IMR-90 (cell line): ENCODE measurements around the gene STAC. TPM values are rescaled to one million over a fixed set of nuclear protein-coding genes. Genes with fewer than 3 reads are reported as not detected.

Source experiments
- ATAC-seq: fragments of 200-7000 bp; cut with Tn5 transposase; 2 replicates; pipeline ENCODE4 v1.9.1; 2020; ENCODE audit warnings: low read depth, mild to moderate bottlenecking, moderate library complexity
- BruUV-seq: library from RNA; stranded (reverse); fragments of 400-500 nt; replicated peaks from 2 replicates; lab custom pipeline; 2021; lab: Mats Ljungman, UMichigan
- CTCF ChIA-PET: fragments of 300-600 bp; formaldehyde crosslinking; extraction: SDS; loops from one replicate; lab custom pipeline; 2021; ENCODE audit warnings: antibody characterized with exemption; lab: Yijun Ruan, JAX
- POLR2A ChIA-PET: fragments of 300-600 bp; sonication (Branson Sonifier 250); formaldehyde crosslinking; loops from one replicate; lab custom pipeline; 2022; ENCODE audit warnings: antibody characterized with exemption; ENCODE audit not compliant: unreplicated experiment; lab: Charles Lee
- DNase-seq: peaks from one replicate; pipeline ENCODE4 v3.0.0; 2013
- H2AFZ ChIP-seq: replicated peaks from 2 replicates; pipeline ENCODE3; 2013; ENCODE audit warnings: low read length, mild to moderate bottlenecking; ENCODE audit not compliant: poor library complexity
- H2AK5ac ChIP-seq: 2 replicates; pipeline ENCODE4 v1.6.1; 2013; ENCODE audit warnings: low read depth, low read length, inconsistent platforms
- H2AK9ac ChIP-seq: replicated peaks from 2 replicates; pipeline ENCODE3; 2013; ENCODE audit warnings: mild to moderate bottlenecking, low read depth, low read length, moderate library complexity; ENCODE audit not compliant: poor library complexity
- H2BK120ac ChIP-seq: 2 replicates; pipeline ENCODE4 v1.6.1; 2013; ENCODE audit warnings: low read depth, low read length, inconsistent platforms
- H2BK15ac ChIP-seq: 3 replicates; pipeline ENCODE4 v1.6.1; 2013; ENCODE audit warnings: low read depth, low read length, inconsistent platforms
- H2BK20ac ChIP-seq: 2 replicates; pipeline ENCODE4 v1.6.1; 2013; ENCODE audit warnings: low read depth, mild to moderate bottlenecking, inconsistent platforms, low read length, moderate library complexity
- H2BK5ac ChIP-seq: 2 replicates; pipeline ENCODE4 v1.6.1; 2013; ENCODE audit warnings: mild to moderate bottlenecking, low read depth, low read length, inconsistent platforms; ENCODE audit not compliant: poor library complexity, severe bottlenecking
- H3K14ac ChIP-seq: replicated peaks from 2 replicates; pipeline ENCODE4 v1.6.1; 2013; ENCODE audit warnings: low read depth, low read length, inconsistent platforms
- H3K18ac ChIP-seq: 2 replicates; pipeline ENCODE4 v1.6.1; 2013; ENCODE audit warnings: low read depth, low read length, control low read depth
- H3K23ac ChIP-seq: 2 replicates; pipeline ENCODE4 v1.6.1; 2013; ENCODE audit warnings: low read depth, low read length, inconsistent platforms
- H3K27ac ChIP-seq: 2 replicates; pipeline ENCODE4 v1.5.1; 2013; ENCODE audit warnings: mild to moderate bottlenecking, control low read depth, low read length; ENCODE audit not compliant: insufficient read depth
- H3K27me3 ChIP-seq: 2 replicates; pipeline ENCODE4 v1.6.1; 2013; ENCODE audit warnings: low read length; ENCODE audit not compliant: control insufficient read depth, insufficient read depth
- H3K36me3 ChIP-seq: 2 replicates; pipeline ENCODE4 v1.6.1; 2013; ENCODE audit warnings: low read length, mixed read lengths; ENCODE audit not compliant: control insufficient read depth, insufficient read depth
- H3K4ac ChIP-seq: 2 replicates; pipeline ENCODE4 v1.6.1; 2013; ENCODE audit warnings: low read depth, low read length, inconsistent platforms
- H3K4me1 ChIP-seq: 2 replicates; pipeline ENCODE4 v1.6.1; 2013; ENCODE audit warnings: low read length, mixed read lengths; ENCODE audit not compliant: control insufficient read depth, insufficient read depth
- H3K4me2 ChIP-seq: 2 replicates; pipeline ENCODE4 v1.6.1; 2013; ENCODE audit warnings: low read depth, mild to moderate bottlenecking, control low read depth, low read length, moderate library complexity
- H3K4me3 ChIP-seq: 2 replicates; pipeline ENCODE4 v1.5.1; 2013; ENCODE audit warnings: low read depth, mild to moderate bottlenecking, control low read depth, low read length, moderate library complexity; ENCODE audit not compliant: insufficient read depth
- H3K56ac ChIP-seq: 2 replicates; pipeline ENCODE4 v1.6.1; 2013; ENCODE audit warnings: low read length, inconsistent platforms; ENCODE audit not compliant: insufficient read depth; ENCODE audit errors: extremely low read depth
- H3K79me1 ChIP-seq, 2 experiments: 2 replicates each; pipeline ENCODE4 v1.6.1; 2013; ENCODE audit warnings: low read length in 2 of 2, inconsistent platforms in 1 of 2, low read depth in 1 of 2
- H3K9ac ChIP-seq: 2 replicates; pipeline ENCODE4 v1.6.1; 2013; ENCODE audit warnings: low read depth, low read length, control low read depth
- H3K9me1 ChIP-seq: 2 replicates; pipeline ENCODE4 v1.6.1; 2013; ENCODE audit warnings: low read length, inconsistent platforms; ENCODE audit not compliant: insufficient read depth
- H3K9me3 ChIP-seq: 2 replicates; pipeline ENCODE4 v1.6.1; 2013; ENCODE audit warnings: low read length; ENCODE audit not compliant: control insufficient read depth, insufficient read depth
- H4K20me1 ChIP-seq: 2 replicates; pipeline ENCODE4 v1.6.1; 2013; ENCODE audit warnings: low read length, inconsistent platforms; ENCODE audit not compliant: insufficient read depth
- H4K5ac ChIP-seq: 2 replicates; pipeline ENCODE4 v1.6.1; 2013; ENCODE audit warnings: mild to moderate bottlenecking, low read depth, low read length, control low read depth
- H4K8ac ChIP-seq, 2 experiments: 2 replicates each; pipeline ENCODE4 v1.6.1; 2013; ENCODE audit warnings: low read depth in 2 of 2, low read length in 2 of 2, control low read depth in 1 of 2, inconsistent platforms in 1 of 2
- H4K91ac ChIP-seq: 2 replicates; pipeline ENCODE4 v1.6.1; 2013; ENCODE audit warnings: low read depth, low read length, inconsistent platforms; ENCODE audit not compliant: insufficient read depth
- BHLHE40 ChIP-seq: fragments of 150-350 bp; IDR thresholded peaks from 2 replicates; pipeline ENCODE4 v1.6.1; 2016; ENCODE audit warnings: mild to moderate bottlenecking, low read depth, low read length
- CEBPB ChIP-seq: IDR thresholded peaks from 2 replicates; pipeline ENCODE4 v1.6.1; 2012; ENCODE audit warnings: low read depth, low read length, improper control_type of control experiment
- CTCF ChIP-seq: conservative IDR thresholded peaks from 2 replicates; pipeline ENCODE4 v1.5.1; 2012; ENCODE audit warnings: mild to moderate bottlenecking, low read depth, low read length, improper control_type of control experiment
- MAZ ChIP-seq: IDR thresholded peaks from 2 replicates; pipeline ENCODE4 v1.6.1; 2012; ENCODE audit warnings: low read depth, mild to moderate bottlenecking, low read length, improper control_type of control experiment, moderate library complexity, borderline replicate concordance
- MXI1 ChIP-seq: IDR thresholded peaks from 2 replicates; pipeline ENCODE4 v1.6.1; 2012; ENCODE audit warnings: low read depth, mild to moderate bottlenecking, low read length, moderate library complexity, borderline replicate concordance
- NFE2L2 ChIP-seq: fragments of 150-350 bp; IDR thresholded peaks from 2 replicates; pipeline ENCODE4 v1.6.1; 2016; ENCODE audit warnings: low read depth, mild to moderate bottlenecking, low read length
- POLR2A ChIP-seq: IDR thresholded peaks from 2 replicates; pipeline ENCODE4 v1.6.1; 2012; ENCODE audit warnings: mild to moderate bottlenecking, low read depth, low read length
- RAD21 ChIP-seq: IDR thresholded peaks from 2 replicates; pipeline ENCODE4 v1.6.1; 2012; ENCODE audit warnings: low read length, improper control_type of control experiment
- RCOR1 ChIP-seq: IDR thresholded peaks from 2 replicates; pipeline ENCODE4 v1.6.1; 2012; ENCODE audit warnings: mild to moderate bottlenecking, low read length, improper control_type of control experiment; ENCODE audit not compliant: insufficient replicate concordance
- RFX5 ChIP-seq: IDR thresholded peaks from 2 replicates; pipeline ENCODE4 v1.8.0; 2012; ENCODE audit warnings: low read depth, mild to moderate bottlenecking, low read length, moderate library complexity
- SMC3 ChIP-seq: fragments of 150-350 bp; IDR thresholded peaks from 2 replicates; pipeline ENCODE4 v1.6.1; 2016; ENCODE audit warnings: low read depth, mild to moderate bottlenecking, antibody characterized with exemption, low read length, moderate library complexity
- USF2 ChIP-seq: fragments of 150-350 bp; IDR thresholded peaks from 2 replicates; pipeline ENCODE4 v1.6.1; 2017; ENCODE audit warnings: mild to moderate bottlenecking, antibody characterized with exemption, low read length, low read depth
- WGBS, 2 experiments: methylation state at CpG; one replicate each; pipeline versions ENCODE4 v1.1.5 to v1.1.7; 2013; ENCODE audit warnings: missing lambda C conversion rate in 2 of 2; ENCODE audit not compliant: insufficient read length in 1 of 2; ENCODE audit errors: extremely low coverage in 2 of 2; 5-methylcytosine and 5-hydroxymethylcytosine counted together
- dilution Hi-C: fragments of 300-500 bp; cut with HindIII; formaldehyde crosslinking; loops from one replicate; pipeline ENCODE4 v1.14.3; 2018; ENCODE audit warnings: low sequenced_read_pairs; ENCODE audit not compliant: unreplicated experiment
- in situ Hi-C: fragments of 300-500 bp; cut with MboI; formaldehyde crosslinking; loops from 3 replicates; pipeline ENCODE4 v1.14.3; 2019; ENCODE audit warnings: low sequenced_read_pairs, inconsistent platforms, mixed read lengths
- intact Hi-C: fragments of 100-400 bp; cut with micrococcal nuclease; formaldehyde crosslinking; loops from 2 replicates; pipeline ENCODE4 v1.10.0; 2022
- polyA plus RNA-seq, 3 experiments: library from polyadenylated mRNA; depleted of rRNA; stranded (reverse); fragments of >200 nt; gene quantifications; 2 replicates each; pipeline ENCODE4 v1.2.3, GENCODE V29; 2012; ENCODE audit warnings: low replicate concordance in 1 of 3
- total RNA-seq: library from RNA; depleted of rRNA; stranded (reverse); fragments of >200 nt; gene quantifications from 2 replicates; pipeline ENCODE4 v1.2.3, GENCODE V29; 2012
- TF ChIP-seq, protein P1 (sequence below): fragments of 150-350 bp; IDR thresholded peaks from 2 replicates; pipeline ENCODE4 v1.6.1; 2016; ENCODE audit warnings: low read depth, mild to moderate bottlenecking, low read length, moderate library complexity, borderline replicate concordance

Gene STAC
- total and polyA plus RNA-seq, 2 of the 4 experiments (the other 2 are of a cell fraction): 0.19 to 0.36 TPM

DNA sequence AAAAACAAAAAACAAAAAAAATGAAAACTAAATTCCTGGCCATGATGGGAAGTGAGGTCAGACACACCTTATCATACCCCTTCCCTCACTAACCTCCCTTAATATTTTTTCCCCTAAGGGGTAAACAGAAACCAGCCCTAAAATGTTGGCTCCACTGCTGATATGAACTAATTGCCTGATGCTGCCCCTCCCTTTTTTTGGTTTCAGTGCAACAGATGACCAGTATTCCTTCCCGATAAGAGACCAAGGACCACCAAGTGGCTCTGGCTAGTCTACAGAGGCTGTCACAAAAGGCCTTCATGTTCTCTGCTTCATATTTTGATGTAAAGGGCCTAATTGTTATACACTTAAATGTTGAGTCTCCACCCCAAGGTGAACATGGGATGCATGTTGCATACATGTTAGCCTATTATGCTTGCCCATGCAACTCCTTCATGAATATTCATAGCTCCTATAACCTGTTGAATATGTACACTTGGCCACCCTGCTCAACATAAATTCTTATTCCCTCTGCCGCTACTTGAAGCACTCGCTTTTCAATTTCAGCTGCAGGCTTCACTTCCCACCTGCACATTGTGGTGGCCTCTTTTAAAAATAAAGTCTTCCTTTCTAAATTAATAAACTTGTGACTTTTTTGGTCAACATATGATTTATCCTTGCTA, 12.3 kb upstream of the STAC start:
- no peak overlapping the region for H3K9ac ChIP-seq
- POLR2A ChIA-PET: no interaction called here
- no TSS peak for BruUV-seq
- no peak overlapping the region for H3K14ac ChIP-seq
- in situ Hi-C loops (no loop called here), dilution Hi-C loops (no loop called here), intact Hi-C loops (no loop called here)
- no peak overlapping the region for H4K5ac ChIP-seq
- no peak overlapping the region for H2AK9ac ChIP-seq
- H3K4me2 ChIP-seq: no peak overlapping the region
- no peak for TF ChIP-seq USF2
- TF ChIP-seq RAD21: no peak
- no peak for TF ChIP-seq POLR2A
- no peak for TF ChIP-seq NFE2L2
- TF ChIP-seq MXI1: no peak
- TF ChIP-seq BHLHE40: no peak
- TF ChIP-seq RCOR1: no peak
- no peak for TF ChIP-seq MAZ
- TF ChIP-seq CEBPB: no peak
- no peak for TF ChIP-seq SMC3
- no peak for TF ChIP-seq CTCF
- no peak for TF ChIP-seq RFX5
- TF ChIP-seq, protein P1, sequence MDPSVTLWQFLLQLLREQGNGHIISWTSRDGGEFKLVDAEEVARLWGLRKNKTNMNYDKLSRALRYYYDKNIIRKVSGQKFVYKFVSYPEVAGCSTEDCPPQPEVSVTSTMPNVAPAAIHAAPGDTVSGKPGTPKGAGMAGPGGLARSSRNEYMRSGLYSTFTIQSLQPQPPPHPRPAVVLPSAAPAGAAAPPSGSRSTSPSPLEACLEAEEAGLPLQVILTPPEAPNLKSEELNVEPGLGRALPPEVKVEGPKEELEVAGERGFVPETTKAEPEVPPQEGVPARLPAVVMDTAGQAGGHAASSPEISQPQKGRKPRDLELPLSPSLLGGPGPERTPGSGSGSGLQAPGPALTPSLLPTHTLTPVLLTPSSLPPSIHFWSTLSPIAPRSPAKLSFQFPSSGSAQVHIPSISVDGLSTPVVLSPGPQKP: no peak
- H3K9me1 ChIP-seq: no peaks in the 10 kb centered on the region
- H3K9me3 ChIP-seq: no peaks in the 10 kb centered on the region; the same call in 1 of the 2 replicates
- WGBS, 2 experiments: no CpG with 5 or more reads among the region's 3 CpGs
- no peaks in the 10 kb centered on the region for H4K20me1 ChIP-seq
- H4K8ac ChIP-seq: no peak overlapping the region
- DNase-seq (no peak), ATAC-seq (no peak)
- no peak overlapping the region for H3K27ac ChIP-seq
- CTCF ChIA-PET: no interaction called here
- H3K4ac ChIP-seq: no peak overlapping the region
- H3K23ac ChIP-seq: no peak overlapping the region
- H3K27me3 ChIP-seq: no peaks in the 10 kb centered on the region
- H3K79me1 ChIP-seq: no peaks in the 10 kb centered on the region
- no peaks in the 10 kb centered on the region for H3K4me1 ChIP-seq
- H4K91ac ChIP-seq: no peak overlapping the region
- H3K18ac ChIP-seq: no peak overlapping the region
- no peak overlapping the region for H3K4me3 ChIP-seq
- H2AFZ ChIP-seq: no peak overlapping the region
- H2BK5ac ChIP-seq: no peak overlapping the region
- no peak overlapping the region for H3K56ac ChIP-seq
- H2BK15ac ChIP-seq: no peak overlapping the region
- no peak overlapping the region for H2AK5ac ChIP-seq
- no peak overlapping the region for H2BK120ac ChIP-seq
- H3K36me3 ChIP-seq: no peaks in the 10 kb centered on the region
- no peak overlapping the region for H2BK20ac ChIP-seq
